WTC11 (cell line): ENCODE results near the gene NHS.

ENCODE experiments used
- FOXK1 ChIP-seq: sonication (generic); formaldehyde crosslinking; IDR thresholded peaks from 2 replicates; pipeline ENCODE4 v1.8.0; 2022; ENCODE audit warnings: mild to moderate bottlenecking, moderate library complexity, missing genetic modification reagents
- JUN ChIP-seq: sonication (generic); formaldehyde crosslinking; IDR thresholded peaks from 2 replicates; pipeline ENCODE4 v1.8.0; 2023; ENCODE audit warnings: mild to moderate bottlenecking, missing genetic modification reagents
- NFYB ChIP-seq: sonication (generic); formaldehyde crosslinking; conservative IDR thresholded peaks from 2 replicates; pipeline ENCODE4 v1.8.0; 2022; ENCODE audit warnings: low read depth, missing genetic modification reagents
- SMAD3 ChIP-seq: sonication (generic); formaldehyde crosslinking; IDR thresholded peaks from 2 replicates; pipeline ENCODE4 v1.8.0; 2022; ENCODE audit warnings: missing genetic modification reagents, mild to moderate bottlenecking, borderline replicate concordance
- ZNF219 ChIP-seq: sonication (generic); formaldehyde crosslinking; IDR thresholded peaks from 2 replicates; pipeline ENCODE4 v1.8.0; 2023; ENCODE audit warnings: missing genetic modification reagents, mild to moderate bottlenecking, borderline replicate concordance
- ZNF423 ChIP-seq: fragments of 250-450 bp; sonication (Bioruptor Pico); IDR thresholded peaks from 2 replicates; pipeline ENCODE4 v2.1.2; 2022; ENCODE audit warnings: mild to moderate bottlenecking, moderate library complexity
- TF ChIP-seq, protein P1 (sequence below): sonication (generic); formaldehyde crosslinking; IDR thresholded peaks from 2 replicates; pipeline ENCODE4 v1.8.1; 2023; ENCODE audit warnings: mild to moderate bottlenecking, missing genetic modification reagents
- TF ChIP-seq, protein P2 (sequence below): fragments of 200-600 bp; IDR thresholded peaks from 2 replicates; pipeline ENCODE4 v1.8.0; 2022; ENCODE audit warnings: antibody characterized with exemption
- TF ChIP-seq, protein P3 (sequence below): fragments of 250-450 bp; sonication (Bioruptor Pico); IDR thresholded peaks from 2 replicates; pipeline ENCODE4 v1.9.0; 2021; ENCODE audit warnings: mild to moderate bottlenecking, borderline replicate concordance
- TF ChIP-seq, protein P4 (sequence below): sonication (generic); formaldehyde crosslinking; IDR thresholded peaks from 2 replicates; pipeline ENCODE4 v1.8.1; 2023; ENCODE audit warnings: mild to moderate bottlenecking, missing genetic modification reagents, moderate library complexity
- TF ChIP-seq, protein P5 (sequence below): sonication (generic); formaldehyde crosslinking; IDR thresholded peaks from 2 replicates; pipeline ENCODE4 v1.8.0; 2022; ENCODE audit warnings: mild to moderate bottlenecking, missing genetic modification reagents
- TF ChIP-seq, protein P6 (sequence below): sonication (generic); formaldehyde crosslinking; IDR thresholded peaks from 2 replicates; pipeline ENCODE4 v1.8.1; 2022; ENCODE audit warnings: low read depth, mild to moderate bottlenecking, moderate library complexity, missing genetic modification reagents, borderline replicate concordance

DNA sequence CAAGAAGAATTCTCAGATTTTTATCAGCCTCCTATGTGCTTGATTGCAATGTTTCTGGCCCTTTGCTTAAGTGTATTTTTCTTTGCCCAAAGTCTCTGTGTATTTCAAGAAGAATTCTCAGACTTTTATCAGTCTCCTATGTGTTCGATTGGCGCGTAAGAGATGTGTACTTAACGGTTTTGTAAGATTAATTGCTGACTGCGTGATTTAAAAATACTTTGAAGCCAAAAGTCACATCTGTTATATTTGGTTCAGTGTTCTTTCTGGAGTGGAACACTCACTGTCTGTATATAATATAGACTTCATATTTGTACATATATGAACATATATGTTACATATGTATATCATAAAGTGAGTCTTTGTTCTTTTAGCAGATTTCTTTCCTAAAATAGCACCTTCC, 373.7 kb downstream of the NHS start:
- no peak for TF ChIP-seq ZNF423
- TF ChIP-seq, protein P1, sequence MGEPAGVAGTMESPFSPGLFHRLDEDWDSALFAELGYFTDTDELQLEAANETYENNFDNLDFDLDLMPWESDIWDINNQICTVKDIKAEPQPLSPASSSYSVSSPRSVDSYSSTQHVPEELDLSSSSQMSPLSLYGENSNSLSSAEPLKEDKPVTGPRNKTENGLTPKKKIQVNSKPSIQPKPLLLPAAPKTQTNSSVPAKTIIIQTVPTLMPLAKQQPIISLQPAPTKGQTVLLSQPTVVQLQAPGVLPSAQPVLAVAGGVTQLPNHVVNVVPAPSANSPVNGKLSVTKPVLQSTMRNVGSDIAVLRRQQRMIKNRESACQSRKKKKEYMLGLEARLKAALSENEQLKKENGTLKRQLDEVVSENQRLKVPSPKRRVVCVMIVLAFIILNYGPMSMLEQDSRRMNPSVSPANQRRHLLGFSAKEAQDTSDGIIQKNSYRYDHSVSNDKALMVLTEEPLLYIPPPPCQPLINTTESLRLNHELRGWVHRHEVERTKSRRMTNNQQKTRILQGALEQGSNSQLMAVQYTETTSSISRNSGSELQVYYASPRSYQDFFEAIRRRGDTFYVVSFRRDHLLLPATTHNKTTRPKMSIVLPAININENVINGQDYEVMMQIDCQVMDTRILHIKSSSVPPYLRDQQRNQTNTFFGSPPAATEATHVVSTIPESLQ: no peak
- no peak for TF ChIP-seq JUN (CRISPR knock-in tag)
- TF ChIP-seq, protein P2, sequence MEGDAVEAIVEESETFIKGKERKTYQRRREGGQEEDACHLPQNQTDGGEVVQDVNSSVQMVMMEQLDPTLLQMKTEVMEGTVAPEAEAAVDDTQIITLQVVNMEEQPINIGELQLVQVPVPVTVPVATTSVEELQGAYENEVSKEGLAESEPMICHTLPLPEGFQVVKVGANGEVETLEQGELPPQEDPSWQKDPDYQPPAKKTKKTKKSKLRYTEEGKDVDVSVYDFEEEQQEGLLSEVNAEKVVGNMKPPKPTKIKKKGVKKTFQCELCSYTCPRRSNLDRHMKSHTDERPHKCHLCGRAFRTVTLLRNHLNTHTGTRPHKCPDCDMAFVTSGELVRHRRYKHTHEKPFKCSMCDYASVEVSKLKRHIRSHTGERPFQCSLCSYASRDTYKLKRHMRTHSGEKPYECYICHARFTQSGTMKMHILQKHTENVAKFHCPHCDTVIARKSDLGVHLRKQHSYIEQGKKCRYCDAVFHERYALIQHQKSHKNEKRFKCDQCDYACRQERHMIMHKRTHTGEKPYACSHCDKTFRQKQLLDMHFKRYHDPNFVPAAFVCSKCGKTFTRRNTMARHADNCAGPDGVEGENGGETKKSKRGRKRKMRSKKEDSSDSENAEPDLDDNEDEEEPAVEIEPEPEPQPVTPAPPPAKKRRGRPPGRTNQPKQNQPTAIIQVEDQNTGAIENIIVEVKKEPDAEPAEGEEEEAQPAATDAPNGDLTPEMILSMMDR: no peak
- TF ChIP-seq, protein P3, sequence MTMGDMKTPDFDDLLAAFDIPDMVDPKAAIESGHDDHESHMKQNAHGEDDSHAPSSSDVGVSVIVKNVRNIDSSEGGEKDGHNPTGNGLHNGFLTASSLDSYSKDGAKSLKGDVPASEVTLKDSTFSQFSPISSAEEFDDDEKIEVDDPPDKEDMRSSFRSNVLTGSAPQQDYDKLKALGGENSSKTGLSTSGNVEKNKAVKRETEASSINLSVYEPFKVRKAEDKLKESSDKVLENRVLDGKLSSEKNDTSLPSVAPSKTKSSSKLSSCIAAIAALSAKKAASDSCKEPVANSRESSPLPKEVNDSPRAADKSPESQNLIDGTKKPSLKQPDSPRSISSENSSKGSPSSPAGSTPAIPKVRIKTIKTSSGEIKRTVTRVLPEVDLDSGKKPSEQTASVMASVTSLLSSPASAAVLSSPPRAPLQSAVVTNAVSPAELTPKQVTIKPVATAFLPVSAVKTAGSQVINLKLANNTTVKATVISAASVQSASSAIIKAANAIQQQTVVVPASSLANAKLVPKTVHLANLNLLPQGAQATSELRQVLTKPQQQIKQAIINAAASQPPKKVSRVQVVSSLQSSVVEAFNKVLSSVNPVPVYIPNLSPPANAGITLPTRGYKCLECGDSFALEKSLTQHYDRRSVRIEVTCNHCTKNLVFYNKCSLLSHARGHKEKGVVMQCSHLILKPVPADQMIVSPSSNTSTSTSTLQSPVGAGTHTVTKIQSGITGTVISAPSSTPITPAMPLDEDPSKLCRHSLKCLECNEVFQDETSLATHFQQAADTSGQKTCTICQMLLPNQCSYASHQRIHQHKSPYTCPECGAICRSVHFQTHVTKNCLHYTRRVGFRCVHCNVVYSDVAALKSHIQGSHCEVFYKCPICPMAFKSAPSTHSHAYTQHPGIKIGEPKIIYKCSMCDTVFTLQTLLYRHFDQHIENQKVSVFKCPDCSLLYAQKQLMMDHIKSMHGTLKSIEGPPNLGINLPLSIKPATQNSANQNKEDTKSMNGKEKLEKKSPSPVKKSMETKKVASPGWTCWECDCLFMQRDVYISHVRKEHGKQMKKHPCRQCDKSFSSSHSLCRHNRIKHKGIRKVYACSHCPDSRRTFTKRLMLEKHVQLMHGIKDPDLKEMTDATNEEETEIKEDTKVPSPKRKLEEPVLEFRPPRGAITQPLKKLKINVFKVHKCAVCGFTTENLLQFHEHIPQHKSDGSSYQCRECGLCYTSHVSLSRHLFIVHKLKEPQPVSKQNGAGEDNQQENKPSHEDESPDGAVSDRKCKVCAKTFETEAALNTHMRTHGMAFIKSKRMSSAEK: no peak
- TF ChIP-seq, protein P4, sequence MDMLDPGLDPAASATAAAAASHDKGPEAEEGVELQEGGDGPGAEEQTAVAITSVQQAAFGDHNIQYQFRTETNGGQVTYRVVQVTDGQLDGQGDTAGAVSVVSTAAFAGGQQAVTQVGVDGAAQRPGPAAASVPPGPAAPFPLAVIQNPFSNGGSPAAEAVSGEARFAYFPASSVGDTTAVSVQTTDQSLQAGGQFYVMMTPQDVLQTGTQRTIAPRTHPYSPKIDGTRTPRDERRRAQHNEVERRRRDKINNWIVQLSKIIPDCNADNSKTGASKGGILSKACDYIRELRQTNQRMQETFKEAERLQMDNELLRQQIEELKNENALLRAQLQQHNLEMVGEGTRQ: no peak
- TF ChIP-seq, protein P5, sequence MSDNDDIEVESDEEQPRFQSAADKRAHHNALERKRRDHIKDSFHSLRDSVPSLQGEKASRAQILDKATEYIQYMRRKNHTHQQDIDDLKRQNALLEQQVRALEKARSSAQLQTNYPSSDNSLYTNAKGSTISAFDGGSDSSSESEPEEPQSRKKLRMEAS (CRISPR knock-in tag): no peak
- TF ChIP-seq SMAD3 (CRISPR knock-in tag): no peak
- TF ChIP-seq ZNF219 (CRISPR knock-in tag): no peak
- TF ChIP-seq, protein P6, sequence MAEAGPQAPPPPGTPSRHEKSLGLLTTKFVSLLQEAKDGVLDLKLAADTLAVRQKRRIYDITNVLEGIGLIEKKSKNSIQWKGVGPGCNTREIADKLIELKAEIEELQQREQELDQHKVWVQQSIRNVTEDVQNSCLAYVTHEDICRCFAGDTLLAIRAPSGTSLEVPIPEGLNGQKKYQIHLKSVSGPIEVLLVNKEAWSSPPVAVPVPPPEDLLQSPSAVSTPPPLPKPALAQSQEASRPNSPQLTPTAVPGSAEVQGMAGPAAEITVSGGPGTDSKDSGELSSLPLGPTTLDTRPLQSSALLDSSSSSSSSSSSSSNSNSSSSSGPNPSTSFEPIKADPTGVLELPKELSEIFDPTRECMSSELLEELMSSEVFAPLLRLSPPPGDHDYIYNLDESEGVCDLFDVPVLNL (CRISPR knock-in tag): no peak
- no peak for TF ChIP-seq FOXK1 (CRISPR knock-in tag)
- no peak for TF ChIP-seq NFYB (CRISPR knock-in tag)
